Stimulated activated CD4-positive, alpha-beta T cell treated with anti-CD3 and anti-CD28 coated beads, Interleukin-1b, Interleukin-23, amount 100 ng/mL, for 24 hours (primary cell): Measurements from ENCODE around the gene G6PD.

Experiments
- DNase-seq, 4 experiments: peaks; one replicate each; pipeline ENCODE4 v3.0.0-alpha.2; 2020; ENCODE audit warnings: low read depth in 4 of 4, low spot score in 1 of 4

Gene G6PD

GRCh38 chrX:154488336-154489075 lies 58.1 kb downstream of the G6PD start:
- no peak for DNase-seq

DNA sequence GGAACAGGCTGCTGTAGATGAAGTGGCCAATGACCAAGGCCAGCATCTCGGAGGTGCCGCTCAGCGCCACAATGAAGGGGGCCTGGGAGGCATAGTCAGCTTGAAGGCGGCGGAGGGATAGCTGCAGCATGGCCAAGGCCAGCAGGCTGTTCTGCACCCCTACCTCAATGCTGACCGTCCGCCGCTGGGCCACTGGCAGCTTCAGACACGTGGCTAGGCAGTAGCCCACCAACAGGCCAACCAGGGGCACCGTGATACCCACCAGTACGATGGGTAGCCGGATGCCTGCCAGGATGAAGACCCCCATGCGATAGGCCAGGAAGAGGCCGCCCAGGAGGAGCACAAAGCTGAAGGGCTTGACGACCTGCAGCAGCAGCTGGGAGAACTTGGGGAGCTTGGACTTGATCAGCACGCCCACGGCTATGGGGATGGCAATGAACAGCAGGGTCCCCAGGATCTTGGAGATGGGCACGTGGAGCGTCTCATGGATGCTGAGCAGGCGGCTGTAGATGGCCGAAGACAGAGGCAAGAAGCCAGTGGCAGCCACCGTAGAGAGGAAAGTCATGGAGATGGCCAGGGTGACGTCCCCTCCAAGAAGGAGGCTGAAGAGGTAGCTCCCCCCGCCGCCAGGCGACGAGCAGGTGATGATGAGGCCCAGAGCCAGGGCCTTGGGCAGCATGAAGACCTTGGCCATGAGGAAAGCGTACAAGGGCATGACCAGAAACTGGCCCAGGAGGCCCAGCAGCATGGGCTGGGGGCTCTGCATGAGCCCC lies 58.9 kb downstream of the G6PD start:
- DNase-seq: no peak

GRCh38 chrX:154486396-154487207 lies 60.0 kb downstream of the G6PD start, which contains the start of gene UBL4A:
UBL4A (minus strand) TSS chrX:154486615; CDS start chrX:154486584, 31 bp downstream.
- DNase-seq: peak in 1 of 4 experiments; percentile 51

DNA sequence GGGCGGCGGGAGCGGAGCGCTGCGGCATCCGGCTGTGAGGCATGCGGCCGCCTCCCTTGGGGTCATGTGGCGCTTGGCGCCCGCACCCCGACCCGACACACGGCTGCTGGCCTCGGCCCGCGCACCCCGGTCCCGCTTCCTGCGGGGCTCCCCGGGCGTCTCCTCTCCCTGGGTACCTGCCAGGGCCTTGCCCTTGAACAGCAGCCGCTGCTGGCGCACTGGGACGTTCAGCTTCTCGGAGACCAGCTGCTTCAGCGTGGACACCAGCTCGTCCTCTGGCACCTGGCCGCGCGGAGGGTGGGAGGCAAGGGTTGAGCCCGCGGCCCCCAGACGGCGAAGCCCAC lies 60.6 kb downstream of the G6PD start:
- no peak for DNase-seq

GRCh38 chrX:154485150-154486051 lies 61.2 kb downstream of the G6PD start:
- DNase-seq: no peak

DNA sequence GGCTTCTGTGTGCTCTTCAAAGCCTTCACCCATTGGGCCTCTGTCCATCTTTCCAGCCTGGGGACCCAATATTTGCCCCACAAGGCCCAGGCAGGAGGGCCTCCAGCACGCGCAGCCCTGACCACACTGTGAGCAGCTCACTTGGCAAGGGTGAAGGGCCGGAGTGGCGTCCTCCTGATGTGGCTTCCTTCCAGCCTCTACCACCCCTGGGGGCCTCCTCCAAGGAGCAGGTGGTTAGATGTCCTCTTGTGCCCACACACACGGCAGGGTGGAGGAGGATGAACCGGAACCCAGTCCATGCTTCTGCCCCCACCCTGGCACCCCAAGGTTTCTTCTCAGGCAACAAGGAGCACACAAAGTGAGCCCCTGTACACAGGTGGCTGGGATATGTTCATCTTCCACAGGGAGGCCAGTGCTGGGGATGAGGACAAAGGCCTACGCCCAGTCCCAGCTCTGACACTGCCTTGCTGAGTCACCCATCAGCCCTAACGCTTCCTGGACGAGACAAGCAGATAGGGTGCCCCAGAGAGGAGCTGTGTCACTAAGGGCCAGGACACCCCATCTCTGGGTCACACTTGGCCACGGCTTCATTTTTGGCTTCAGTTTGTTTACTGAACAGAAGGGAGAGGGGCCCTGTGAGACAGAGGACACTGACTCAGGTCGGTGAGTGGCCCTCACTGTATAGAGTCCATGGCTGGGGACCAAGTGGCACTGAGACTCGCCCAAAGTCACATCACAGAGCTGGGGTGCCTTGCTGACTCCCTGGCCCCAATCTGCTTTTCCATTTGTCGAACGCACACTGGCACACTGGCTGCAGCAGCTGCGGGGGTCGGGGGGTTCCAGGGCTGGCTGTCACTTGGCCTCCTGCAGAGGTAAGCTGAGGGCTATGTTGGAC lies 62.1 kb downstream of the G6PD start:
- DNase-seq: no peak

DNA sequence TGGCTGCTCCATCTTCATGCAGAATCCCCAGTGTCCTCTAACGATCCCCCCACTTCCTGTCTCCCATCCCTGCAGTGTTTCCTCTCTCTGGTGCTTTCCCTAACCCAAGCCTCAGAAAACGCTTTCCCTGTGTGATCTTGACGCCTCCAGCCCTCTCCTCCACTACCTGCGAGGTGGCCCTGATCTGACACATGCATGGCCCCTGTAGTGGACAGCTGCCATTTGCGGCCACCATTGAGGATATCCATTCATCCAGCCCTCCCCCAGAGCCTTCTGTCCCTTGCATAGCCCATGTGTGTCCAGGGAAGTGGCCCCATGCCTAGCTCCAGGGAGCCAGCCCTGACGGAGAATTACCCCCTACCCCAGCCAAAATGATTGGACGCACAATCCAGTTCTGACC lies 63.3 kb downstream of the G6PD start:
- no peak for DNase-seq

- DNase-seq: no peak
Measured at GRCh38 chrX:154482786-154483185, 63.9 kb downstream of the G6PD start.

- no peak for DNase-seq
Measured at GRCh38 chrX:154481911-154482601, 64.6 kb downstream of the G6PD start.
